ENCODE data around the gene OR11H6.

Gene OR11H6

GRCh38 chr14:20274062-20274461 is 50.6 kb downstream of the OR11H6 start:
- no peak for DNase-seq
